Body of pancreas (tissue), 4 donors: ENCODE data around the gene NR6A1. TPM values are rescaled to one million over a fixed set of nuclear protein-coding genes. Genes with fewer than 3 reads are reported as not detected.

Experiments used
- ATAC-seq: fragments of 150-250 bp; one replicate; pipeline ENCODE4 v1.9.1; 2016
- DNase-seq, 4 donors: peaks; one replicate each; pipeline ENCODE4 v3.0.0-alpha.2; 2019
- H3K27ac ChIP-seq, 4 donors: fragments of 200-600 bp; sonication (generic); 1 replicate in 3 of 4; 2 replicates in 1 of 4; pipeline versions ENCODE4 v1.5.1 to v1.6.1; 2016 to 2019; ENCODE audit warnings: mild to moderate bottlenecking in 1 of 4, mixed read lengths in 1 of 4, moderate library complexity in 1 of 4
- H3K27me3 ChIP-seq, 2 donors: fragments of 200-600 bp; sonication (generic); one replicate each; pipeline ENCODE4 v1.6.0; 2016; ENCODE audit warnings: mild to moderate bottlenecking in 1 of 2
- H3K36me3 ChIP-seq, 2 donors: fragments of 200-600 bp; sonication (generic); replicated peaks in 1 of 2; 2 replicates each; pipeline ENCODE4 v1.5.1; 2016; ENCODE audit warnings: low read depth in 2 of 2; ENCODE audit not compliant: insufficient read depth in 1 of 2
- H3K4me1 ChIP-seq: fragments of 200-600 bp; sonication (generic); one replicate; pipeline ENCODE4 v1.6.0; 2016
- H3K4me3 ChIP-seq, 2 donors: fragments of 200-600 bp; sonication (generic); 1 replicate in 1 of 2; 2 replicates in 1 of 2; pipeline ENCODE4 v1.5.1; 2016 to 2019
- H3K9me3 ChIP-seq, 3 donors: fragments of 200-600 bp; sonication (generic); 1 replicate in 2 of 3; 2 replicates in 1 of 3; pipeline ENCODE4 v1.5.1; 2016
- CTCF ChIP-seq, 7 experiments: fragments of 450-650 bp in 4 of 7; fragments of 200-600 bp in 3 of 7; sonication (generic) in 3 of 7; IDR thresholded peaks; one replicate each; pipeline ENCODE4 v1.5.1; 2016 to 2019; ENCODE audit warnings: antibody characterized with exemption in 7 of 7
- POLR2A ChIP-seq, 3 donors: fragments of 450-650 bp; IDR thresholded peaks; one replicate each; pipeline ENCODE4 v1.6.1; 2016; ENCODE audit warnings: antibody characterized with exemption in 3 of 3, mild to moderate bottlenecking in 2 of 3
- WGBS, 2 donors: methylation state at CpG; one replicate each; pipeline ENCODE4 v1.1.5; 2017; 5-methylcytosine and 5-hydroxymethylcytosine counted together
- intact Hi-C: fragments of 100-400 bp; cut with DNase I; formaldehyde crosslinking; loops from one replicate; pipeline ENCODE4 v1.15.1; 2023
- total RNA-seq, 2 donors: library from RNA; depleted of rRNA; stranded (reverse); fragments of >200 nt; gene quantifications; one replicate each; pipeline ENCODE4 v1.1.0, GENCODE V29; 2016

NR6A1 gene
- total RNA-seq, 2 donors from 2014 or later, result 3.3 to 3.9 TPM

GRCh38 chr9:124783830-124784229 is 12.7 kb upstream of the NR6A1 start:
- H3K27me3 ChIP-seq, result no peaks in the 10 kb centered on the region
- H3K27ac ChIP-seq, result no peak overlapping the region
- no peaks in the 10 kb centered on the region for H3K9me3 ChIP-seq
- DNase-seq (no peak), ATAC-seq (no peak)
- H3K4me1 ChIP-seq, result no peaks in the 10 kb centered on the region
- no peak overlapping the region for H3K4me3 ChIP-seq
- WGBS, 2 donors, result 57 to 60% methylated on average over 2 of the region's 2 CpGs
- H3K36me3 ChIP-seq, result no peaks in the 10 kb centered on the region
- intact Hi-C loops, result loop anchor here (10.0 kb wide), 1 partner anchor 591 kb away; no protein-coding TSS in a partner anchor
- TF ChIP-seq POLR2A (IDR thresholded peaks at IDR 0.05), result no peak
- TF ChIP-seq CTCF (IDR thresholded peaks at IDR 0.05), result no peak

GRCh38 chr9:124782661-124783574 is 11.8 kb upstream of the NR6A1 start:
- whole genome bisulfite sequencing, 2 donors, result 87% methylated on average over 11 to 13 of the region's 13 CpGs
- Histone ChIP-seq H3K4me1 (no peaks in the 10 kb centered on the region), H3K27me3 (no peaks in the 10 kb centered on the region), H3K36me3 (no peaks in the 10 kb centered on the region), H3K4me3 (no peak overlapping the region), H3K27ac (no peak overlapping the region), H3K9me3 (no peaks in the 10 kb centered on the region)
- intact Hi-C loops, result loop anchor here (10.0 kb wide), 1 partner anchor 592 kb away; no protein-coding TSS in a partner anchor
- ATAC-seq (no peak), DNase-seq (peak in 1 of 4 donors; percentile 8)
- TF ChIP-seq POLR2A (IDR thresholded peaks at IDR 0.05) (no peak), CTCF (IDR thresholded peaks at IDR 0.05) (no peak)

GRCh38 chr9:124781967-124782660 is 11.0 kb upstream of the NR6A1 start:
- peak in 1 of 4 donors; percentile 4 for DNase-seq
- H3K4me1 ChIP-seq, result peaks cover 6% of the 10 kb centered on the region
- no peak overlapping the region for H3K4me3 ChIP-seq
- intact Hi-C loops, result loop anchor here (10.0 kb wide), 1 partner anchor 593 kb away; no protein-coding TSS in a partner anchor
- TF ChIP-seq CTCF (IDR thresholded peaks at IDR 0.05) (no peak), POLR2A (IDR thresholded peaks at IDR 0.05) (no peak)
- no peaks in the 10 kb centered on the region for H3K27me3 ChIP-seq
- no peak for ATAC-seq
- no peaks in the 10 kb centered on the region for H3K9me3 ChIP-seq
- no peak overlapping the region for H3K27ac ChIP-seq
- H3K36me3 ChIP-seq, result no peaks in the 10 kb centered on the region
- 57 to 93% methylated on average over 3 of the region's 3 CpGs for WGBS, 2 donors

- Histone ChIP-seq H3K27me3 (no peaks in the 10 kb centered on the region), H3K4me3 (no peak overlapping the region), H3K27ac (no peak overlapping the region), H3K9me3 (no peaks in the 10 kb centered on the region), H3K4me1 (peaks cover 14% of the 10 kb centered on the region), H3K36me3 (no peaks in the 10 kb centered on the region)
- intact Hi-C loops, result loop anchor here (10.0 kb wide), 1 partner anchor 594 kb away; no protein-coding TSS in a partner anchor
- no peak for ATAC-seq
- no peak for TF ChIP-seq CTCF (IDR thresholded peaks at IDR 0.05)
- TF ChIP-seq POLR2A (IDR thresholded peaks at IDR 0.05), result no peak
- DNase-seq, result no peak
- 96 to 100% methylated on average over 3 to 4 of the region's 4 CpGs for WGBS, 2 donors
These were observed 9.6 kb upstream of the NR6A1 start for GRCh38 chr9:124780757-124781151.
